ENCODE data around the gene ARID5B. TPM values are rescaled to one million over a fixed set of nuclear protein-coding genes. Genes with fewer than 3 reads are reported as not detected.

The ARID5B gene
- total RNA-seq, 1 experiment from 2014 or later, result 2.3 TPM

GRCh38 chr10:61911425-61911824 is 9.9 kb downstream of the ARID5B start (continued):
- TF ChIP-seq, protein P1, sequence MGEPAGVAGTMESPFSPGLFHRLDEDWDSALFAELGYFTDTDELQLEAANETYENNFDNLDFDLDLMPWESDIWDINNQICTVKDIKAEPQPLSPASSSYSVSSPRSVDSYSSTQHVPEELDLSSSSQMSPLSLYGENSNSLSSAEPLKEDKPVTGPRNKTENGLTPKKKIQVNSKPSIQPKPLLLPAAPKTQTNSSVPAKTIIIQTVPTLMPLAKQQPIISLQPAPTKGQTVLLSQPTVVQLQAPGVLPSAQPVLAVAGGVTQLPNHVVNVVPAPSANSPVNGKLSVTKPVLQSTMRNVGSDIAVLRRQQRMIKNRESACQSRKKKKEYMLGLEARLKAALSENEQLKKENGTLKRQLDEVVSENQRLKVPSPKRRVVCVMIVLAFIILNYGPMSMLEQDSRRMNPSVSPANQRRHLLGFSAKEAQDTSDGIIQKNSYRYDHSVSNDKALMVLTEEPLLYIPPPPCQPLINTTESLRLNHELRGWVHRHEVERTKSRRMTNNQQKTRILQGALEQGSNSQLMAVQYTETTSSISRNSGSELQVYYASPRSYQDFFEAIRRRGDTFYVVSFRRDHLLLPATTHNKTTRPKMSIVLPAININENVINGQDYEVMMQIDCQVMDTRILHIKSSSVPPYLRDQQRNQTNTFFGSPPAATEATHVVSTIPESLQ (CRISPR knock-in tag; IDR thresholded peaks at IDR 0.05), result no peak
- no peak for TF ChIP-seq GABPB1 (CRISPR knock-in tag; IDR thresholded peaks at IDR 0.05)
- no peak for TF ChIP-seq KAT7 (CRISPR knock-in tag; IDR thresholded peaks at IDR 0.05; ENCODE audit: borderline replicate concordance)
- no peak for TF ChIP-seq GTF2I (CRISPR knock-in tag; conservative IDR thresholded peaks at IDR 0.05)
- no peak for TF ChIP-seq ZNF121 (CRISPR knock-in tag; IDR thresholded peaks at IDR 0.05)
- TF ChIP-seq OVOL2 (CRISPR knock-in tag; IDR thresholded peaks at IDR 0.05; ENCODE audit: borderline replicate concordance), result no peak

DNA sequence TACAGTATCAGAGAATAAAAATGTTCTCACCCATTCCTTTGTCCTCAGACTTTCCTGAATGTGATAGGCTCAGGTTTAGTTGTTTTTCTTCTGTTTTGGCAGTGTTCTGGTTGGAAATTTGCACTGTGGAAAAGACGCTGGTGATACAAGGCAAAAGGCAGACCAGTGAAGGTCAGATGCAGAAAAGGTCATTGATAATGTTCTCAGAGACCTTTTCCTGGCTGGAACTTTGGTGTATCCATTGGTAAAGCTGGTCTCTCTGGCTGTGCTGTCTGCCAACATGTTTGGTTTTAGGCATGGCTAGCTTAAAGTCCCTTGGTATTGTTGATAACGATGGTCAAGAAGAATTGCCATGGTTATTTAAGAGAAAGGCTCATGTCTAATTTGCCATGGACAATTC is 11.5 kb downstream of the ARID5B start:
- CTCF ChIA-PET, result no interaction called here
- POLR2A ChIA-PET, result interaction anchor here (0.6 kb wide), 1 partner anchor 1072 kb away, joined by 6 read pairs; no protein-coding TSS in a partner anchor
- no peaks in the 10 kb centered on the region for H3K36me3 Mint-ChIP-seq

GRCh38 chr10:61918140-61918539 is 16.6 kb downstream of the ARID5B start:
- no peak for TF ChIP-seq CREB1 (CRISPR knock-in tag; IDR thresholded peaks at IDR 0.05)
- TF ChIP-seq CREM (CRISPR knock-in tag; IDR thresholded peaks at IDR 0.05), result no peak
- TF ChIP-seq MYBL2 (CRISPR knock-in tag; IDR thresholded peaks at IDR 0.05), result no peak
- no peak for TF ChIP-seq GTF2I (CRISPR knock-in tag; conservative IDR thresholded peaks at IDR 0.05)
- TF ChIP-seq, protein P2, sequence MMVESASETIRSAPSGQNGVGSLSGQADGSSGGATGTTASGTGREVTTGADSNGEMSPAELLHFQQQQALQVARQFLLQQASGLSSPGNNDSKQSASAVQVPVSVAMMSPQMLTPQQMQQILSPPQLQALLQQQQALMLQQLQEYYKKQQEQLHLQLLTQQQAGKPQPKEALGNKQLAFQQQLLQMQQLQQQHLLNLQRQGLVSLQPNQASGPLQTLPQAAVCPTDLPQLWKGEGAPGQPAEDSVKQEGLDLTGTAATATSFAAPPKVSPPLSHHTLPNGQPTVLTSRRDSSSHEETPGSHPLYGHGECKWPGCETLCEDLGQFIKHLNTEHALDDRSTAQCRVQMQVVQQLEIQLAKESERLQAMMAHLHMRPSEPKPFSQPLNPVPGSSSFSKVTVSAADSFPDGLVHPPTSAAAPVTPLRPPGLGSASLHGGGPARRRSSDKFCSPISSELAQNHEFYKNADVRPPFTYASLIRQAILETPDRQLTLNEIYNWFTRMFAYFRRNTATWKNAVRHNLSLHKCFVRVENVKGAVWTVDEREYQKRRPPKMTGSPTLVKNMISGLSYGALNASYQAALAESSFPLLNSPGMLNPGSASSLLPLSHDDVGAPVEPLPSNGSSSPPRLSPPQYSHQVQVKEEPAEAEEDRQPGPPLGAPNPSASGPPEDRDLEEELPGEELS (CRISPR knock-in tag; IDR thresholded peaks at IDR 0.05), result no peak
- TF ChIP-seq IRF2 (CRISPR knock-in tag; IDR thresholded peaks at IDR 0.05; ENCODE audit: borderline replicate concordance, low read depth), result no peak
- TF ChIP-seq, protein P3, sequence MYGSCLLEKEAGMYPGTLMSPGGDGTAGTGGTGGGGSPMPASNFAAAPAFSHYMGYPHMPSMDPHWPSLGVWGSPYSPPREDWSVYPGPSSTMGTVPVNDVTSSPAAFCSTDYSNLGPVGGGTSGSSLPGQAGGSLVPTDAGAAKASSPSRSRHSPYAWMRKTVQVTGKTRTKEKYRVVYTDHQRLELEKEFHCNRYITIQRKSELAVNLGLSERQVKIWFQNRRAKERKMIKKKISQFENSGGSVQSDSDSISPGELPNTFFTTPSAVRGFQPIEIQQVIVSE (CRISPR knock-in tag; IDR thresholded peaks at IDR 0.05; ENCODE audit: borderline replicate concordance), result no peak
- no peak for TF ChIP-seq PRRX2 (CRISPR knock-in tag; IDR thresholded peaks at IDR 0.05)
- TF ChIP-seq ZNF232 (CRISPR knock-in tag; IDR thresholded peaks at IDR 0.05), result no peak
- TF ChIP-seq, protein P4, sequence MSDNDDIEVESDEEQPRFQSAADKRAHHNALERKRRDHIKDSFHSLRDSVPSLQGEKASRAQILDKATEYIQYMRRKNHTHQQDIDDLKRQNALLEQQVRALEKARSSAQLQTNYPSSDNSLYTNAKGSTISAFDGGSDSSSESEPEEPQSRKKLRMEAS (CRISPR knock-in tag; IDR thresholded peaks at IDR 0.05), result no peak
- no peak for TF ChIP-seq ZNF138 (CRISPR knock-in tag; conservative IDR thresholded peaks at IDR 0.05)
- no peak for TF ChIP-seq ESRRA (CRISPR knock-in tag; IDR thresholded peaks at IDR 0.05; ENCODE audit: borderline replicate concordance)
- TF ChIP-seq ZMAT4 (CRISPR knock-in tag; IDR thresholded peaks at IDR 0.05), result no peak
- CTCF ChIA-PET, result no interaction called here
- ATAC-seq (no peak), DNase-seq (ENCODE audit: low spot score) (no peak)
- Mint-ChIP-seq H3K9me3 (peaks cover 9% of the 10 kb centered on the region), H3K4me3 (no peak overlapping the region), H3K4me1 (no peaks in the 10 kb centered on the region), H3K27ac (no peak overlapping the region), H3K36me3 (no peaks in the 10 kb centered on the region), H3K27me3 (ENCODE audit: low read depth) (no peaks in the 10 kb centered on the region)
- POLR2A ChIA-PET, result no interaction called here

More for the DNA sequence above, 11.5 kb downstream of the ARID5B start:
- 0 out of 2 replicates have a peak, but pooled peaks cover 5% of the 10 kb centered on the region for H3K9me3 Mint-ChIP-seq
- H3K4me3 Mint-ChIP-seq, result no peak overlapping the region
- DNase-seq (ENCODE audit: low spot score) (no peak), ATAC-seq (no peak)
- H3K27ac Mint-ChIP-seq, result no peak overlapping the region
- H3K27me3 Mint-ChIP-seq (ENCODE audit: low read depth), result no peaks in the 10 kb centered on the region
- TF ChIP-seq, protein P3 (CRISPR knock-in tag; IDR thresholded peaks at IDR 0.05; ENCODE audit: borderline replicate concordance), result no peak
- no peaks in the 10 kb centered on the region for H3K4me1 Mint-ChIP-seq

Data from WTC11 (cell line).